Heart left ventricle (tissue), 13 donors: ENCODE measurements around the gene PRLH.

Source experiments
- CTCF ChIP-seq, 12 donors: fragments of 200-600 bp; sonication (generic) in 4 of 12; IDR thresholded peaks; one replicate each; pipeline versions ENCODE4 v1.5.0 to v1.8.0; 2018 to 2022; ENCODE audit warnings: antibody characterized with exemption in 12 of 12, mild to moderate bottlenecking in 5 of 12
- POLR2A ChIP-seq, 2 donors: fragments of 450-650 bp; IDR thresholded peaks; one replicate each; pipeline ENCODE4 v1.6.1; 2017; ENCODE audit warnings: antibody characterized with exemption in 2 of 2, mild to moderate bottlenecking in 2 of 2, moderate library complexity in 2 of 2
- donor health status: ischemic (EF 13 %, LVEDD 7.1; RV severe dilation, severe dysfunction).
- donor health status: DM: no; HTN: yes; CAD: no.
- donor health status: DM: no; HTN: no; CAD: no.
- donor health status: ischemic (EF 25% LVEDD 6.9; RV normal size, moderate dysfunction).
- donor health status: ischemic (EF 25% LVEDD 5.7; RV mildly dilated, moderate dysfunction).
- donor health status: ischemic (EF 35%, LVEDD 5.7; RV mildly dilated, moderate dysfunction).
- donor health status: nonischemic (EF 11% LVEDD 7.7; RV severe dilation, severe dysfunction).
- donor health status: DM: yes; HTN: yes; CAD: no.
- donor health status: PGD.
- donor health status: ischemic (EF 29% LVEDD 5.4; RV normal size, mild dysfunction).
- donor health status: nonischemic (EF 23%, LVEDD 6.1; RV moderate dilation, normal function).

DNA sequence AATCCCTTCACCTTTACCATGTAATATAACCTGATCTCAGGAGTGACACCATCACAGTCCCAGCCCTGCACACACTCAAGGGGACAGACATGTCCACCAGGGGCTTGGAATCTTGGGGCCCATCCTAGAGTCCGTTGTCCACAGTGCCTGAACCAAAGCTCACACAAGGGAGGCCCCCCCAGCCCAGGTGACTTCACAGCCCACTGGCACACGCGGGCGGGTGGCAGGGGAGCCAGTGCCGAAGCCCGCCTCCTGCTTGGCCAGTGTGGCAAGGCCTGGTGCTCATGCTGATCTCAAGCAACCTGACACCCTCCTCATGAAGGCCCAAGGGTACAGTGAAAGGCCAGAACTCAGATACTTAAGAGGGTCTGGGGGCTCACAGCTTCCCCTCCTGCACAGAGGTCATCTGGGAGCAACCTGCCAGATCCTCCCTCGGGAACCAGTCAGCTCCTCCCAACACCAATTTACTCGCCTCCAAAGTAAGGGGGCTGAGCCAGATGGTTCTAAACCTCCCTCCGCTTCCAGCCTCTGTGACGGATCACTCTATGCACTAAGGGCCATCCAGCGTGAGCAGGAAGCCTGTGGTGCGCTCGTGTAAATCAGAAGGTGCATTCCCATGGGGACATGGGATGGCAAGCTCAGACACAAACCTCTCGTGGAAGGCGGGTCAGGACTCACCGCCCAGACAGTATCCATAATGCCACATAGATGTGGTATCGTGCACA, 27.4 kb downstream of the PRLH start:
- no peak for TF ChIP-seq CTCF (IDR thresholded peaks at IDR 0.05)
- TF ChIP-seq POLR2A (IDR thresholded peaks at IDR 0.05) = no peak
